Glutamatergic neuron (in vitro differentiated cells): ENCODE measurements around the gene RPF1. TPM values are rescaled to one million over a fixed set of nuclear protein-coding genes. Genes with fewer than 3 reads are reported as not detected.

Experiments
- DNase-seq: peaks from one replicate; pipeline ENCODE4 v3.0.0; 2022
- H3K27ac Mint-ChIP-seq: one replicate; pipeline ENCODE4 v1.8.0; 2020; ENCODE audit warnings: mild to moderate bottlenecking, mixed read lengths, inconsistent platforms; ENCODE audit not compliant: unreplicated experiment
- H3K27me3 Mint-ChIP-seq: one replicate; pipeline ENCODE4 v1.8.0; 2020; ENCODE audit warnings: mild to moderate bottlenecking, moderate library complexity, mixed read lengths, inconsistent platforms; ENCODE audit not compliant: unreplicated experiment
- H3K36me3 Mint-ChIP-seq: one replicate; pipeline ENCODE4 v1.8.0; 2020; ENCODE audit warnings: mild to moderate bottlenecking, mixed read lengths, inconsistent platforms; ENCODE audit not compliant: unreplicated experiment
- H3K4me1 Mint-ChIP-seq: one replicate; pipeline ENCODE4 v1.8.0; 2020; ENCODE audit warnings: mild to moderate bottlenecking, low read depth, mixed read lengths, inconsistent platforms; ENCODE audit not compliant: unreplicated experiment
- H3K4me3 Mint-ChIP-seq: one replicate; pipeline ENCODE4 v1.8.0; 2020; ENCODE audit warnings: mild to moderate bottlenecking, mixed read lengths, inconsistent platforms; ENCODE audit not compliant: unreplicated experiment
- H3K9me3 Mint-ChIP-seq: one replicate; pipeline ENCODE4 v1.8.0; 2020; ENCODE audit warnings: mild to moderate bottlenecking, moderate library complexity, mixed read lengths, inconsistent platforms; ENCODE audit not compliant: unreplicated experiment
- total RNA-seq: library from RNA; stranded (reverse); fragmentation: NEBNext Ultra II Directional; extraction: Animal tissue kit (Norgen Biotek cat#: 25700); gene quantifications from one replicate; pipeline ENCODE4 v1.2.1, GENCODE V29; 2021; ENCODE audit not compliant: unreplicated experiment
- TF ChIP-seq, protein P1 (sequence below): fragments of 200-600 bp; sonication (generic); IDR thresholded peaks from one replicate; pipeline ENCODE4 v1.5.0; 2021; ENCODE audit not compliant: partially characterized antibody, unreplicated experiment

Gene RPF1
- total RNA-seq, 1 donor from 2014 or later, result 27.6 TPM

DNA sequence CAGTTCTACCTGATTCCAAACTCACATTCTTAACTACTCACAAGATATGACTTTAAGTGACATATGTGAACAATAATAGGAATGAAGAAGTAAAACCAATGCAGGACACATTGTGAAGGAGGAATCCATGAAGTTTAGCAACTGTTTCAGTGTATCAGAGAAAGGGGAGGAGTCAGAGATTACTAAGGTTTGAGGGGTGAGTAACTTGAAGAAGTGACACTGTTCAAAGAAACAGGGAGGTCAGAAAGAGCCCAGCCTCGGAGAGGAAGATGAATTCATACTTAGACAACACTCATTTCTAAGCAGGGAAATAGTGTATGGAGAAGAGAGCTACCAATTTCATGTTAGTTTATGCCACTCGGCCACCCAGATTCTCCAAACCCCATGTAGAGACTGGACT lies 28.2 kb upstream of the RPF1 start:
- Mint-ChIP-seq H3K4me3 (no peak overlapping the region), H3K27me3 (no peaks in the 10 kb centered on the region), H3K4me1 (no peaks in the 10 kb centered on the region), H3K27ac (no peak overlapping the region), H3K9me3 (no peaks in the 10 kb centered on the region), H3K36me3 (no peaks in the 10 kb centered on the region)
- DNase-seq, result no peak
- TF ChIP-seq, protein P1, sequence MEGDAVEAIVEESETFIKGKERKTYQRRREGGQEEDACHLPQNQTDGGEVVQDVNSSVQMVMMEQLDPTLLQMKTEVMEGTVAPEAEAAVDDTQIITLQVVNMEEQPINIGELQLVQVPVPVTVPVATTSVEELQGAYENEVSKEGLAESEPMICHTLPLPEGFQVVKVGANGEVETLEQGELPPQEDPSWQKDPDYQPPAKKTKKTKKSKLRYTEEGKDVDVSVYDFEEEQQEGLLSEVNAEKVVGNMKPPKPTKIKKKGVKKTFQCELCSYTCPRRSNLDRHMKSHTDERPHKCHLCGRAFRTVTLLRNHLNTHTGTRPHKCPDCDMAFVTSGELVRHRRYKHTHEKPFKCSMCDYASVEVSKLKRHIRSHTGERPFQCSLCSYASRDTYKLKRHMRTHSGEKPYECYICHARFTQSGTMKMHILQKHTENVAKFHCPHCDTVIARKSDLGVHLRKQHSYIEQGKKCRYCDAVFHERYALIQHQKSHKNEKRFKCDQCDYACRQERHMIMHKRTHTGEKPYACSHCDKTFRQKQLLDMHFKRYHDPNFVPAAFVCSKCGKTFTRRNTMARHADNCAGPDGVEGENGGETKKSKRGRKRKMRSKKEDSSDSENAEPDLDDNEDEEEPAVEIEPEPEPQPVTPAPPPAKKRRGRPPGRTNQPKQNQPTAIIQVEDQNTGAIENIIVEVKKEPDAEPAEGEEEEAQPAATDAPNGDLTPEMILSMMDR, result no peak

DNA sequence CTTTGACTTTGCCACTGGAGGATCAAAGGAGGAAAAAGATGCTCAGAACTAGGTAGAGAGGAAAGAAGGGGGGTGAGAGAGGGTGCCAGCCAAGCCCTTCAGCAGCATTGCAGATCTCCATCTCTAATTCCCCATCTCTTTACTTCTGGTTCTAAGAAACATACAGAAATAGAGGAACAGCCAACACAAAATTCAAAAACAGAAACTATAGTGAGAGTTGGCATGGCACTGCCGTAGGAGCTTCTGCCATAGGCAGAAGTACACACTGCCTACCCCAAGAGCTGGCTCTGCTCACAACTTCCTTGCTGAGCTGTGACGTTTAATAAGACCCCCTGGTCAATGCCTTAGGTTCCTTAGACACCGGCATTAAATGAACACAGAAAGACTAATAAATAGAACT lies 26.6 kb upstream of the RPF1 start:
- TF ChIP-seq, protein P1, result no peak
- no peak for DNase-seq
- no peaks in the 10 kb centered on the region for H3K9me3 Mint-ChIP-seq
- H3K27me3 Mint-ChIP-seq, result no peaks in the 10 kb centered on the region
- H3K4me1 Mint-ChIP-seq, result no peaks in the 10 kb centered on the region
- H3K4me3 Mint-ChIP-seq, result no peak overlapping the region
- H3K36me3 Mint-ChIP-seq, result no peaks in the 10 kb centered on the region
- H3K27ac Mint-ChIP-seq, result no peak overlapping the region

GRCh38 chr1:84462118-84462517 lies 16.9 kb upstream of the RPF1 start:
- TF ChIP-seq, protein P1, result no peak
- H3K27me3 Mint-ChIP-seq, result peaks cover 3% of the 10 kb centered on the region
- H3K27ac Mint-ChIP-seq, result no peak overlapping the region
- no peaks in the 10 kb centered on the region for H3K36me3 Mint-ChIP-seq
- H3K4me3 Mint-ChIP-seq, result no peak overlapping the region
- H3K9me3 Mint-ChIP-seq, result no peaks in the 10 kb centered on the region
- DNase-seq, result no peak
- H3K4me1 Mint-ChIP-seq, result no peaks in the 10 kb centered on the region

DNA sequence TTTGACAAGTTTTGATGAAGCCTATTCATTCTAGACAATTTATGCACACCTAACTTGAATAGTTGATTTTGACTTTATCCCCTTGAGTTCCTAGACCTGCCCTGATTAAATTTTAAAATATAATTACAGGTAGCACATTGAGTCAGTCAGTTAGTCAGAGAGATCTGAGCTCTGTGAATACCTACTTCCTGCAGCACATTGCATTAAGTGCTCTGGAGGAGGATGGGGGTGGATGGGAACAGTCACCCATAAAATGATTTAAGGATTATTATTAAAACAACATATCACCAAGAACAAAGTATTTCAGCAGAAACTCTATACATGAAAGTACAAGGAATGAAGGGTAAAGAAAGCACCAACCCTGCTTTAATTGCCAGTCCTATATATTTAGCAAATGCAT lies 11.8 kb upstream of the RPF1 start:
- Mint-ChIP-seq H3K4me3 (no peak overlapping the region), H3K9me3 (no peaks in the 10 kb centered on the region), H3K27me3 (peaks cover 3% of the 10 kb centered on the region), H3K27ac (no peak overlapping the region), H3K36me3 (no peaks in the 10 kb centered on the region), H3K4me1 (no peaks in the 10 kb centered on the region)
- DNase-seq, result no peak
- TF ChIP-seq, protein P1, result no peak

DNA sequence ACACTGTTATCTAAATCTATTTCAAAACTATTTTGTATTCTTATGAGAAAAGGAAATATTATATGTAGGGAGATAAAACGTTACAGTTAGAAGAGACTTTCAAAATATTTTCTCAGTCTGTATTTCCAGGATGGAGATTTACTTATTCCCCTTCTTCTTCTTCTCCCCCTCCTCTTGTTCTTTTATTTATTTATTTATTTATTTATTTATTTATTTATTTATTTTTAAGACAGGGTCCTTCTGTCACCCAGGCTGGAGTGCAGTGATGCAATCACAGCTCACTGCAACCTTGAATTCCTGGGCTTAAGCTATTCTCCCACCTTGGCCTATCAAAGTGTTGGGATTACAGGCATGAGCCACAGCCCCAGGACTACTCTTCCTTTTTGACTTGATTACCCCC lies 2.8 kb upstream of the RPF1 start:
- Mint-ChIP-seq H3K36me3 (peaks cover 9% of the 10 kb centered on the region), H3K27ac (no peak overlapping the region), H3K4me3 (no peak overlapping the region), H3K27me3 (peaks cover 9% of the 10 kb centered on the region), H3K9me3 (peaks cover 14% of the 10 kb centered on the region), H3K4me1 (peaks cover 6% of the 10 kb centered on the region)
- TF ChIP-seq, protein P1, result no peak
- no peak for DNase-seq
